NCI-H1436 (cell line): ENCODE results near the gene SPP1.
"Not testable (repeated sequence)": the region's sequence is repeated elsewhere in the genome, so short reads cannot be mapped to it uniquely, and the experiment has no call there.

Source experiments
- DNase-seq: peaks from one replicate; lab custom pipeline; 2025; lab: John Stamatoyannopoulos, UW

The SPP1 gene

GRCh38 chr4:87975466-87975865 lies at the start of gene SPP1:
TSS of gene SPP1 (plus strand) at chr4:87975714. CDS start at chr4:87976896, 1,182 bp downstream.
- DNase-seq: no peak

GRCh38 chr4:87926554-87927098 lies 48.9 kb upstream of the SPP1 start:
- DNase-seq: no peak

GRCh38 chr4:87930629-87931028 lies 44.9 kb upstream of the SPP1 start:
- no peak for DNase-seq

GRCh38 chr4:87931932-87932331 lies 43.6 kb upstream of the SPP1 start:
- DNase-seq: no peak

GRCh38 chr4:87932718-87933141 lies 42.8 kb upstream of the SPP1 start:
- DNase-seq: no peak

GRCh38 chr4:87933337-87933736 lies 42.2 kb upstream of the SPP1 start:
- no peak for DNase-seq

GRCh38 chr4:87934157-87934704 lies 41.3 kb upstream of the SPP1 start:
- no peak for DNase-seq

- no peak for DNase-seq
Observed at GRCh38 chr4:87934973-87935372, 40.5 kb upstream of the SPP1 start.

- DNase-seq: not testable (repeated sequence)
Observed at GRCh38 chr4:87935954-87936353, 39.6 kb upstream of the SPP1 start.

GRCh38 chr4:87937523-87937922 lies 38.0 kb upstream of the SPP1 start:
- no peak for DNase-seq

- DNase-seq: no peak
Observed at GRCh38 chr4:87938746-87939145, 36.8 kb upstream of the SPP1 start.

GRCh38 chr4:87939978-87940690 lies 35.4 kb upstream of the SPP1 start:
- DNase-seq: no peak

- DNase-seq: not testable (repeated sequence)
Observed at GRCh38 chr4:87940809-87941208, 34.7 kb upstream of the SPP1 start.

GRCh38 chr4:87941537-87942392 lies 33.7 kb upstream of the SPP1 start:
- no peak for DNase-seq

GRCh38 chr4:87943660-87944149 lies 31.8 kb upstream of the SPP1 start:
- no peak for DNase-seq

GRCh38 chr4:87944967-87945366 lies 30.5 kb upstream of the SPP1 start:
- DNase-seq: no peak

GRCh38 chr4:87946766-87947165 lies 28.7 kb upstream of the SPP1 start:
- no peak for DNase-seq

- no peak for DNase-seq
Observed at GRCh38 chr4:87947381-87948160, 27.9 kb upstream of the SPP1 start.

- DNase-seq: no peak
Observed at GRCh38 chr4:87949961-87950360, 25.6 kb upstream of the SPP1 start.

- DNase-seq: no peak
Observed at GRCh38 chr4:87950493-87950892, 25.0 kb upstream of the SPP1 start.

GRCh38 chr4:87950936-87951511 lies 24.5 kb upstream of the SPP1 start:
- no peak for DNase-seq
